ENCODE measurements around the gene DIABLO.
"Not testable (repeated sequence)": the region's sequence is repeated elsewhere in the genome, so short reads cannot be mapped to it uniquely, and the experiment has no call there.

Gene DIABLO

DNA sequence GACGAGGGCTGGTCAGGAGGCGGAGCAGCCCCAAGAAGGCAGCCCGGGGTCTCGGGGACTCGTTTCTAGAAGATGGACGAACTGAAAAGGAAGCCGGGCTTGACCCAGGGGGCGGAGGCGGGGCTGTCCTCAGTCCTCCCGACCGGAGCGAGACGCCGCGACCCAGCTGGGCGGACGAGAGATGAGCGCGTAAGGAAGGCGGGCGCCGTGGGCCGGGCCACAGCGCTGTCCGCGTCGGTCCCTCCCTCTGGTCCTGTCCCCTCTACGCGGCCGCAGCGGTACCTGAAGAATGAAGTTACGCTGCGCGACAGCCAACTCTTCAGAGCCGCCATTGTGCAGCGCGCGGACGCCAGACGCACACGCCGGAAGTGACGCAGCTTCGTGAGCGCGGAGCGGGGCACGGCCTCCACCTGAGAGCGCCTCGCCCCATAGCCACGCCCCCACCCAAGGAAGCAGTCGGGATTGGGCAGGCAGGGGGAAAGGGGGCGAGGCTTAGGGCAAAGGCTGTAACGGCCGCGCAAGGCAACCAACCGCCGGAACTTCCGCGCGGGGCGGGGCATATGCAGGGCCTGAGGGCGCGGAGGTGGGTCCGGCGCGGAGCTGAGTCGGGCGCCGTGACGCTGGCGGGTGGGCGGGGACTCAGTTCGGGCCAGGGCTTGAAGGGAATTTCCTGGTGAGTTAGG, at the start of gene DIABLO:
TSS of gene DIABLO (minus strand) at position 370 of the 683 bp plus-strand sequence. CDS start at position 332, 38 bp downstream.
- peak within 1 kb of the TSS; percentile 95 for H3K27ac Mint-ChIP-seq
- no peaks in the 10 kb centered on the region for H3K9me3 Mint-ChIP-seq
- H3K36me3 Mint-ChIP-seq, result peaks cover 46% of the 10 kb centered on the region
- ATAC-seq, result peak; percentile 98
- peaks cover 44% of the 10 kb centered on the region for H3K4me1 Mint-ChIP-seq
- H3K27me3 Mint-ChIP-seq, result no peaks in the 10 kb centered on the region
- H3K4me3 Mint-ChIP-seq, result peak within 1 kb of the TSS; percentile 89

DNA sequence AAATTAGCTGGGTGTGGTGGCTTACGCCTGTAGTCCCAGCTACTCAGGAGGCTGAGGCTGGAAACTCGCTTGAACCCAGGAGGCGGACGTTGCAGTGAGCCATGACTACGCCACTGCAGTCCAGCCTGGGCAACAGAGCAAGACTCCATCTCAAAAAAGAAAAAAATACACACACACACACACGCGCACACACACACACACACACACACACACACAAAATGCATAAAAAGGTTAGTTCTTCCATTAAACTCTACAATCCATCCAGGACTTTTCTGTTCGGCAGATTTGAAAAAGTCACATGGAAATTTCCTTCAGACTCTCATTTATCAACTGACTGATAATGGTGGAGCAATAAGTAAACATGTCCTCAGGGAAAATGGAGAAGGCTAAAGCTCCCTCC, 49.6 kb upstream of the DIABLO start:
- no peak for ATAC-seq
- Mint-ChIP-seq H3K36me3 (peaks cover 45% of the 10 kb centered on the region), H3K27ac (no peak overlapping the region), H3K9me3 (no peaks in the 10 kb centered on the region), H3K4me3 (no peak overlapping the region), H3K4me1 (no peaks in the 10 kb centered on the region), H3K27me3 (no peaks in the 10 kb centered on the region)

DNA sequence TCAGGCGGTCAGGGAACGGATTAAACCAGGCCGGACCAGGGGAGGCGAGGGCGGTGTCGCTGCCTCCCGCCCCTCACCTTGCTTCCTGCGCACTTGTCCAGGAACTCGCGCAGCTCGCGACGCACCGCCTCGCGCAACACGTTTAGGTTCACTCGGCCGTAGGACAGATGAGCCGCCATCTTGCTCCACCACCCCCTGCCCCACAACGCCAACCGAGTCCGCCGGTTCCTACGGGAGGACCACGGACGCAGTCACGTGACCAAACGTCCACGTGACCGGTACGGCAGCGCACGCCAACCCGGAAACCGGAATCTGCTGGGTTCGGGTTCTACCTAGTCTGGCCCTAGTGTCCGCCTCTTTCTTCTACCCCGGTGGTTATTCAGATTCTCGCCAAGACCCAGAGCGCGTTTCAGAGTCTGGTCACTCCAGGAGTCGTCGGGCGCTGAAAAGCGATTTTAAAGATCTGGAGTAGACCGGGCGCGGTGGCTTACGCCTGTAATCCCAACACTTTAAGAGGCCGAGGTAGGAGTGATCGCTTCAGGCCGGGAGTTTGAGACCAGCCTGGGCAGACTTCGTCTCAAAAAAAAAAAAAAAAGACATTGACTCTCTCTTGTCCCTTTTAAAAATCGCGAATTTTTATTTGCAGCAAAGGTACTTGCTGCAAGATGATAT, 40.5 kb upstream of the DIABLO start, which contains the start of gene VPS33A:
TSS of gene VPS33A (minus strand) at position 265 of the 672 bp plus-strand sequence. CDS start at position 179, 86 bp downstream.
- Mint-ChIP-seq H3K27me3 (no peaks in the 10 kb centered on the region), H3K4me1 (peaks cover 6% of the 10 kb centered on the region), H3K27ac (peak within 1 kb of the TSS; percentile 98), H3K9me3 (no peaks in the 10 kb centered on the region), H3K36me3 (peaks cover 7% of the 10 kb centered on the region), H3K4me3 (peak within 1 kb of the TSS; percentile 91)
- ATAC-seq, result peak; percentile 96

DNA sequence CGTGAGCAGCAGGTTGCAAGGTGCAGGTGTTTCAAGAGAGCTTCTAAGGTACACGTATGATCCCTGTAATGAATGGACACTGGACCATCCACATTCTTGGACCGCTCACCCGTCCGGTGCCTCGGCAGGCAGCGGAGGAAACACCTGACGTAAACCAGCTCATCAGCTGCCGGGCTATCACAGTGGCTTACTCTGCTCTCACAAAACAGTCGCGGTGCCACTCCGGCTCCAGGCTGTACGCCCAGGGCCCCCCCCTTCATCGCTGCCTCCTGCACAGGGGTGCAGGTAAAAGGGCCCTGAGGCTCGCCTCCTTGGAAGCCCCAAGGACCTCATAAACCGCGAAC, 40.0 kb upstream of the DIABLO start:
- ATAC-seq, result peak; percentile 74
- Mint-ChIP-seq H3K4me1 (peaks cover 6% of the 10 kb centered on the region), H3K36me3 (peaks cover 12% of the 10 kb centered on the region), H3K9me3 (no peaks in the 10 kb centered on the region), H3K27me3 (no peaks in the 10 kb centered on the region), H3K27ac (peak overlapping the region; percentile 98), H3K4me3 (peak overlapping the region; percentile 91)

DNA sequence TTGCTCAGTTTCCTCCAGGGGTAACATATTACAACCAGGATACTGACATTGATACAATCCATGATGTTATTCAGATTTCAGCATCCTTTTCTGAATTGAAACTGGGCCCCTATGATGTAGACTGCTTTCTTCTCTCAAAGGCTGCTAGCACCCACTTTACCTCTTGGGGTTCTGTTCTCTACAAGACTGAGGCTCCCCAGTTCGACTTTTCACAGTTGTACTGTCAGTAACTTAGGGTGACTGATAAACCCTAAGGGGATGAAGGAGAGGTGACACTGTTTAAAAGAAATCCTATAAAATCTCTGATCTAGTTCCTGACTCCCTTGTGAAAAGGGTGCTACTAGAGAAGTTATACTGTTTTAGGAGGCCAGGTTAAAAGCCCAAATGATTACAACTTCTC, 39.6 kb upstream of the DIABLO start:
- Mint-ChIP-seq H3K27ac (peak overlapping the region; percentile 98), H3K4me3 (peak overlapping the region; percentile 91), H3K4me1 (peaks cover 6% of the 10 kb centered on the region), H3K27me3 (no peaks in the 10 kb centered on the region), H3K36me3 (peaks cover 15% of the 10 kb centered on the region), H3K9me3 (no peaks in the 10 kb centered on the region)
- peak; percentile 3 for ATAC-seq

DNA sequence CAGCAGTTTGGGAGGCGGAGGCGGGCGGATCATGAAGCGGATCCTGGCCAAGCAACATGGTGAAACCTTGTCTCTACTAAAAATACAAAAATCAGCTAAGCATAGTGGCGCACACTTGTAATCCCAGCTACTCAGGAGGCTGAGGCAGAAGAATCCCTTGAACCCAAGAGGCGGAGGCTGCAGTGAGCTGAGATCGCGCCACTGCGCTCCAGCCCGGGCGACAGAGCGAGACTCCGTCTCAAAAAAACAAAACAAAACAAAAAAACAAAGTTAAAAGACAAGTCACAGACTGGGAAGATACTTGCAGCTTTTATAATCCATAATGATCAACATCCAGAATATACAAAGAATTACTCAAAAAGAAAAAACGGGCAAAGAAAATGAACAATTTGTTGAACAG, 34.9 kb upstream of the DIABLO start:
- H3K9me3 Mint-ChIP-seq, H3K27ac Mint-ChIP-seq, H3K4me3 Mint-ChIP-seq, H3K27me3 Mint-ChIP-seq, H3K4me1 Mint-ChIP-seq, ATAC-seq: not testable (repeated sequence)
- peaks cover 47% of the 10 kb centered on the region for H3K36me3 Mint-ChIP-seq

DNA sequence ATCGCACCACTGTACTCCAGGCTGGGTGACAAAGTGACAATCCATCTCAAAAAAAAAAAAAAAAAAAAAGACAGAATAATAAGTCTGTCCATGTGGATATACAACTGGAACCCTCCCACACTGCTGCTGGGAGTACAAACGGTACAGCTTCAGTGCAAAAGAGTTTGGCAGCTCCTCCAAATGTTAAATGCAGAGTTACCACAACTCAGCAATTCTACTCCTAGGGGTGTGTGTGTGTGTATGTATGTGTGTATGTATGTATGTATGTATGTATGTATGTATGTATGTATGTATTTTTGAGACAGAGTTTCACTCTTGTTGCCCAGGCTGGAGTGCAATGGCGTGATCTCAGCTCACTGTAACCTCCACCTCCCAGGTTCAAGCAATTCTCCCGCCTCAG, 33.1 kb upstream of the DIABLO start:
- H3K9me3 Mint-ChIP-seq, H3K4me1 Mint-ChIP-seq, H3K4me3 Mint-ChIP-seq, ATAC-seq, H3K27ac Mint-ChIP-seq, H3K27me3 Mint-ChIP-seq: not testable (repeated sequence)
- peaks cover 47% of the 10 kb centered on the region for H3K36me3 Mint-ChIP-seq

DNA sequence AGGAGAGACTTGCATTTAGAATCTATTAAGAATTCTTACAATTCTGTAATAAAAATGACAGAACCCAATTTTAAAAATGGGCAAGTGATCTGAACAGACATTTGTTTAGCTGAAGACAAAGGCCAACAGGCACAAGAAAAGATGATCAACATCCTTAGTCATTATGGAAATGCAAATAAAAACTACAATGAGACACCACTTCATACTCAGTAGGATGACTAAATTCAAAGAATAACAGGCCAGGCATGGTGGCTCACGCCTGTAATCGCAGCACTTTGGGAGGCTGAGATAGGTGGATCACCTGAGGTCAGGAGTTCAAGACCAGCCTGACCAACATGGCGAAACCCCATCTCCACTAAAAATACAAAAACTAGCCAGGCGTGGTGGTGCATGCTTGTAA, 32.6 kb upstream of the DIABLO start:
- H3K27ac Mint-ChIP-seq, H3K4me3 Mint-ChIP-seq: not testable (repeated sequence)

DNA sequence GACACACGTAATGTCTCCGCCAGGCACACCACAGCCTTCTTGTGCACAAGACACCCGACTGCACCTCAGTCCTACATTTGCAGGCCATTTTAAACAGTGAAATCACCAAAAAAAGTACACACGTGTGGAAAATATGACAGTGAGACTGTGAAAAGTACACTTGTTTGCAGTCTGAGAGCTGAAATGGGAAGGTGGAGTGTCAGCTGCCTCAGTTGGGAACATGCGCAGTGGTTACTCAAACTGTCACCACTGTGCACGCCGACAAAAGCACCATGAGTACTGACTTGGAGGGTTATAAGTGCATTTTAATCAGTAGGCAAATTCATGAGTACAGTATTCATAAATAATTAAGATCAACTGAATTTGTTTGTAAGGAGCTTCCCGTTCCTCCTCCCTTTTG, 24.7 kb upstream of the DIABLO start:
- Mint-ChIP-seq H3K4me1 (peaks cover 6% of the 10 kb centered on the region), H3K36me3 (peaks cover 35% of the 10 kb centered on the region), H3K27ac (no peak overlapping the region), H3K4me3 (no peak overlapping the region), H3K9me3 (no peaks in the 10 kb centered on the region), H3K27me3 (no peaks in the 10 kb centered on the region)
- no peak for ATAC-seq

More for the DNA sequence above, 32.6 kb upstream of the DIABLO start:
- ATAC-seq, H3K4me1 Mint-ChIP-seq, H3K27me3 Mint-ChIP-seq, H3K9me3 Mint-ChIP-seq: not testable (repeated sequence)
- H3K36me3 Mint-ChIP-seq, result peaks cover 46% of the 10 kb centered on the region

DNA sequence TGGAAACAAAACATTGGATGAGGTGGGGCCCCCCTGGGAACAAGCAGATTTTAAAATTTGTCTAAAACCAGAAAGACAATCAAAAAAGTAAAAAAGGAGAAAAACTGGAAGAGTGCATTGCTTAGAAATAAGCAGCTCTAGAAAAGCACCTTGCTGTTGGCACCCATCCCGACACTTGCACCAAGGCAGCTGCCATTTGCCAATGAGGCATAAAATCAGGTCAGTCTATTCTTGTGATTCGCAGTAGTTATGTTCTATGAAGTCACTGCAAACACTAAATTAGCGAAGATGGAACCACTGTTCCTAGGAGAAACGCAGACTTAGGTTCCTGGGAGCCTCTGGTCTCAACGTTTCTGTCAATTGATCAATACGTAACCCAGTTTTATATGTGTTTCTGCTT, 24.2 kb upstream of the DIABLO start:
- no peak for ATAC-seq
- Mint-ChIP-seq H3K4me1 (peaks cover 6% of the 10 kb centered on the region), H3K27ac (no peak overlapping the region), H3K36me3 (peaks cover 35% of the 10 kb centered on the region), H3K27me3 (no peaks in the 10 kb centered on the region), H3K9me3 (no peaks in the 10 kb centered on the region), H3K4me3 (no peak overlapping the region)

DNA sequence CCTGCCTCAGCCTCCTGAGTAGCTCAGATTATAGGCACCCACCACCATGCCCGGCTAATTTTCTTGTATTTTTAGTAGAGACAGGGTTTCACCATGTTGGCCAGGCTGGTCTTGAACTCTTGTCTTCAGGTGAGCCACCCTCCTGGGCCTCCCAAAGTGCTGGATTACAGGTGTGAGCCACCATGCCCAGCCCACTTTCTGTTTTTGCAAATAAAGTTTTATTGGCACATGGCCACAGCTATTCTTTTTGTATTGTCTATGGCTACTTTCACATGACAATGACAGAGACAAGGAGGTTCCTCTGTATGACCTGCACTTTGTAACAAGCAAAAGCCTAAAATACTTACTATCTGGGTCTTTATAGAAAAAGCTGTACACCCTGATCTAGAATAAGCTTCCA, 19.7 kb upstream of the DIABLO start:
- H3K4me1 Mint-ChIP-seq, result no peaks in the 10 kb centered on the region
- H3K27me3 Mint-ChIP-seq, result no peaks in the 10 kb centered on the region
- no peak overlapping the region for H3K4me3 Mint-ChIP-seq
- no peak for ATAC-seq
- H3K27ac Mint-ChIP-seq, result no peak overlapping the region
- H3K36me3 Mint-ChIP-seq, result peaks cover 58% of the 10 kb centered on the region
- no peaks in the 10 kb centered on the region for H3K9me3 Mint-ChIP-seq

DNA sequence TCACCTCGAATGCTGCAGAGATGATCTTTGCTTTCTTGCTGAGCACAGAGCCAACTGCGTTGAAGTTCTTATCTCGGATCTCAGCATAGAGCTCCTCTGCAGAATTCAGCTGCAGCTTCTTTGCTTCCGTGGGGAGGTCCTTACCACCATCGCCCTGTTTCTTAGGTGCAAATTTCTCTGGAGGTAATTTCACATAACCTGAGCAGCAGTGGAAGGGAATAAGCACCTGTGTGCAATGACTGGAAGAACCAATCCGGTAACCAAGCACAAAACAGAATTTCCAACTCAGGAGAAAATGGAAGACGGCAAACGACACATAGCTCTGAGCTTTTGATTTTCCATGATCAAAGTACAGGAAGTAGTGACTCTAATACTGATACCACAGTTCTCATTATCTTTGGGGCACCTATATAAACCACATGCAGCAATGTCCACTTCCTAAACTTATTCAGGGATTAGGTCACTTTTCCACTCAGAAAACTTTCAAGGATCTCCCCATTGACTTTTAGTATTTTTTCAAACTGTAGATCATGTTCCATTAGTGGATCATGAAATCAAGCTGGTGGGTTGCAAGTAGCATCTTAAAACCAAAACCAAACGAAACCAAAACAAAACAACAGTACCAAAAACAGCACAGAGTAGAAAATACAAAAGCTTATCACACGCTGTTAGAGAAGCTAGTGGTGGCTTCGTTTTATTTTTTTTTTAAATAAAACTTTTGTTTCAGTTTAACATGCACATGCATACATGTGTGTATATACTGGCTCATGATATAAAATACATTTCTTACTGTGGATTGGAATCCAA, 18.9 kb upstream of the DIABLO start:
- ATAC-seq, result no peak

DNA sequence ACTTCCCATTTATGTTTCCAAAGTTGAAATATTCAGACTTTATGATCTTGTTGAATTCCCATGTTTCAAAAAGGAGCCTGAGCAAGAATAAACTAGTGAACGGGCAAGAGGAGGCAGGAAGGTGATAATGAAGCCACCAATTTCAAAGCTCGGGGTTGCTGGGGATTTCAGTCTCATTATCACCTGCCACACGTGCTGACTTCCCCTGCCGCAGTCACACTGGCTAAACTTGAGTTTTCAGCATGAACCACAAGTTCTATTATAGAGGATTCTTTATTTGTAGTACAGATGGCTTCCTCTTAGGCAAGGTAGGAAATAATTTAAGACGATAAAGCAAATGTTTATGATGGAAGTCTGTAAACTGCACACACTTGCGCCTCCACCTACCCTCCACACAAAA, 18.1 kb upstream of the DIABLO start:
- H3K36me3 Mint-ChIP-seq, result peaks cover 59% of the 10 kb centered on the region
- H3K4me3 Mint-ChIP-seq, result no peak overlapping the region
- H3K27me3 Mint-ChIP-seq, result no peaks in the 10 kb centered on the region
- H3K4me1 Mint-ChIP-seq, result no peaks in the 10 kb centered on the region
- H3K27ac Mint-ChIP-seq, result no peak overlapping the region
- H3K9me3 Mint-ChIP-seq, result no peaks in the 10 kb centered on the region
- no peak for ATAC-seq

More for the DNA sequence above, 18.9 kb upstream of the DIABLO start:
- Mint-ChIP-seq H3K9me3 (no peaks in the 10 kb centered on the region), H3K27ac (no peak overlapping the region), H3K4me1 (no peaks in the 10 kb centered on the region), H3K36me3 (peaks cover 58% of the 10 kb centered on the region), H3K4me3 (no peak overlapping the region), H3K27me3 (no peaks in the 10 kb centered on the region)

DNA sequence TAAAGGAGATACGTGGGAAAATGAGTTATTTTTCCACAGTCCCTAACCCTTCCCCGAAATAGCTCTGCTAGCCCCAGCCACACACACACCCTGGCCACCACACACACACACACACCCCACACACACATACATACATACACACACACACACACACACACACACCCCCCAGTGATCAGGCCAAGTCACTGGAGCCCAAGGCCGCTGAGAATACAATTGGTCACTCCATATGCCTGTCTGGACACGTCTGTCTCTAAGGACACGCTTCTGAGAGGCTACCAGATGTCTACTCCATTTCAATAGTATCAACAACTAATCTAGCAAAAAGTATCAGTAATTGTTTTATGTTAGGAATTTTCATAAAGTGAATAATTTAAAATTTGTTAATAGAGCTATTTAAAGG, 13.0 kb upstream of the DIABLO start:
- no peaks in the 10 kb centered on the region for H3K9me3 Mint-ChIP-seq
- H3K27me3 Mint-ChIP-seq, result no peaks in the 10 kb centered on the region
- ATAC-seq, result no peak
- H3K27ac Mint-ChIP-seq, result no peak overlapping the region
- peaks cover 60% of the 10 kb centered on the region for H3K36me3 Mint-ChIP-seq
- H3K4me1 Mint-ChIP-seq, result no peaks in the 10 kb centered on the region
- no peak overlapping the region for H3K4me3 Mint-ChIP-seq

DNA sequence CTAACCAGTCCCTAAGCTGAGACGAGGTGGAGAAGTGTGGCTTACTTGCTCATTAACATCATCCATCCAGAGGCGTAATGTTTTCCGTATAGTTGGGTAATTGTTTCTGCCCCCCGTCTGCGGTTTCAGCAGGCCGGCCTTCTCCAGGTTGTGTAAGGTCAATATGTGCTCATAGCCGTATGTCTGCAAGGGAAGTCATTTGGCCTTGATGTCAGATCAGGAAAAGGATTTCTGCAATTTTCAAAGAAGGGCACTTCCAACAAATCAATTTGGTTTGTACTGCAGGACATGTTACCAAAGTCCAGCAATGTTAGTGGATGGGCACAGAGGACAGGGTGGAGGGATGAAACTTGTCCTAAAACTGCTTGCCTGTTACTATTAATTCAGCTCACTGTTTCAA, 9.9 kb upstream of the DIABLO start:
- H3K36me3 Mint-ChIP-seq, result peaks cover 59% of the 10 kb centered on the region
- H3K4me3 Mint-ChIP-seq, result no peak overlapping the region
- no peak for ATAC-seq
- no peaks in the 10 kb centered on the region for H3K9me3 Mint-ChIP-seq
- H3K27ac Mint-ChIP-seq, result no peak overlapping the region
- H3K4me1 Mint-ChIP-seq, result no peaks in the 10 kb centered on the region
- no peaks in the 10 kb centered on the region for H3K27me3 Mint-ChIP-seq
